HCT116 (cell line): ENCODE data around the gene VTI1A.

Source experiments
- CEBPB ChIP-seq: IDR thresholded peaks from 2 replicates; pipeline ENCODE4 v1.6.1; 2012; ENCODE audit warnings: low read depth
- CTCF ChIP-seq, 3 experiments: fragments of 200-600 bp in 1 of 3; sonication (generic) in 1 of 3; IDR thresholded peaks in 2 of 3; conservative IDR thresholded peaks in 1 of 3; 2 replicates each; pipeline ENCODE4 v1.5.1; 2012 to 2017; ENCODE audit warnings: low read depth in 2 of 3, low read length in 2 of 3, antibody characterized with exemption in 1 of 3, borderline replicate concordance in 1 of 3, control low read depth in 1 of 3, mild to moderate bottlenecking in 1 of 3, mixed read lengths in 1 of 3, mixed run types in 1 of 3, moderate library complexity in 1 of 3; ENCODE audit not compliant: insufficient read depth in 1 of 3
- EZH2 ChIP-seq: fragments of 200-600 bp; sonication (generic); IDR thresholded peaks from 2 replicates; pipeline ENCODE4 v1.6.1; 2017; ENCODE audit warnings: antibody characterized with exemption, mixed run types
- EZH2phosphoT487 ChIP-seq: fragments of 200-600 bp; IDR thresholded peaks from 2 replicates; pipeline ENCODE4 v1.6.1; 2018; ENCODE audit warnings: antibody characterized with exemption, borderline replicate concordance
- POLR2A ChIP-seq: IDR thresholded peaks from 2 replicates; pipeline ENCODE4 v1.7.0; 2011; ENCODE audit warnings: borderline replicate concordance; ENCODE audit not compliant: insufficient read depth, insufficient read length; ENCODE audit errors: extremely low read depth
- SP1 ChIP-seq: IDR thresholded peaks from 2 replicates; pipeline ENCODE4 v1.6.1; 2012; ENCODE audit warnings: low read depth
- TCF7L2 ChIP-seq: IDR thresholded peaks from 2 replicates; pipeline ENCODE4 v1.7.0; 2011; ENCODE audit warnings: borderline replicate concordance, inconsistent platforms; ENCODE audit not compliant: insufficient read depth, insufficient read length; ENCODE audit errors: extremely low read depth
- ZBTB33 ChIP-seq: IDR thresholded peaks from 2 replicates; pipeline ENCODE4 v1.6.1; 2011; ENCODE audit warnings: mild to moderate bottlenecking, low read length, moderate library complexity; ENCODE audit not compliant: insufficient replicate concordance; ENCODE audit errors: extremely low read depth

- TF ChIP-seq SP1, result no peak
- TF ChIP-seq CEBPB, result no peak
- no peak for TF ChIP-seq CTCF (IDR thresholded peaks at IDR 0.05 in 2 of 3, conservative IDR thresholded peaks at IDR 0.05 in 1 of 3; ENCODE audit: borderline replicate concordance in 1 of 3, insufficient read depth in 1 of 3, low read depth in 2 of 3, low read length in 2 of 3)
- no peak for TF ChIP-seq POLR2A
- no peak for TF ChIP-seq EZH2phosphoT487
- TF ChIP-seq ZBTB33, result no peak
- TF ChIP-seq TCF7L2, result no peak
- TF ChIP-seq EZH2, result no peak
These were observed 321.1 kb downstream of the VTI1A start for GRCh38 chr10:112768121-112768520.
